Sigmoid colon (tissue), 7 donors: ENCODE measurements around the gene DIPK1C. TPM values are rescaled to one million over a fixed set of nuclear protein-coding genes. Genes with fewer than 3 reads are reported as not detected.

Experiments used
- DNase-seq: peaks from one replicate; pipeline ENCODE4 v3.0.0-alpha.2; 2019
- H3K27ac ChIP-seq, 4 donors: fragments of 200-600 bp; sonication (generic); one replicate each; pipeline ENCODE4 v1.5.1; 2016 to 2019; ENCODE audit warnings: mild to moderate bottlenecking in 1 of 4
- H3K27me3 ChIP-seq, 3 donors: fragments of 200-600 bp; sonication (generic); one replicate each; pipeline ENCODE4 v1.5.1; 2019; ENCODE audit warnings: mild to moderate bottlenecking in 1 of 3
- H3K36me3 ChIP-seq, 4 donors: fragments of 200-600 bp; sonication (generic); one replicate each; pipeline ENCODE4 v1.5.1; 2016 to 2019
- H3K4me1 ChIP-seq, 4 donors: fragments of 200-600 bp; sonication (generic); one replicate each; pipeline ENCODE4 v1.5.1; 2017 to 2019
- H3K4me3 ChIP-seq, 4 donors: fragments of 200-600 bp; sonication (generic); one replicate each; pipeline ENCODE4 v1.5.1; 2017 to 2019; ENCODE audit warnings: mild to moderate bottlenecking in 2 of 4, moderate library complexity in 1 of 4
- H3K9me3 ChIP-seq, 4 donors: fragments of 200-600 bp in 3 of 4; sonication (generic) in 3 of 4; one replicate each; pipeline versions ENCODE4 v1.5.1 to v1.6.1; 2013 to 2019
- CTCF ChIP-seq, 4 experiments: fragments of 450-650 bp in 3 of 4; fragments of 200-600 bp in 1 of 4; IDR thresholded peaks; one replicate each; pipeline ENCODE4 v1.5.1; 2016 to 2019; ENCODE audit warnings: antibody characterized with exemption in 4 of 4, mild to moderate bottlenecking in 3 of 4, moderate library complexity in 2 of 4
- EP300 ChIP-seq, 4 donors: sonication (generic); formaldehyde crosslinking; IDR thresholded peaks; one replicate each; pipeline ENCODE4 v1.6.1; 2017; ENCODE audit warnings: antibody characterized with exemption in 4 of 4
- POLR2A ChIP-seq, 2 donors: fragments of 450-650 bp; IDR thresholded peaks; one replicate each; pipeline ENCODE4 v1.6.1; 2016; ENCODE audit warnings: antibody characterized with exemption in 2 of 2, mild to moderate bottlenecking in 2 of 2, moderate library complexity in 2 of 2
- POLR2AphosphoS5 ChIP-seq, 4 donors: sonication (generic); formaldehyde crosslinking; IDR thresholded peaks; one replicate each; pipeline ENCODE4 v1.6.1; 2017; ENCODE audit warnings: antibody characterized with exemption in 4 of 4
- WGBS, 2 donors: extraction: QIAGEN DNeasy Blood & Tissue Kit; methylation state at CpG; one replicate each; pipeline ENCODE4 v1.1.7; 2013; 5-methylcytosine and 5-hydroxymethylcytosine counted together
- intact Hi-C: fragments of 100-400 bp; cut with DNase I; formaldehyde crosslinking; loops from one replicate; pipeline ENCODE4 v1.15.1; 2023
- polyA plus RNA-seq, 3 donors: library from polyadenylated mRNA; stranded (reverse); fragments of 200-250 nt; gene quantifications; one replicate each; pipeline ENCODE4 v1.2.3, GENCODE V29; 2013
- total RNA-seq, 4 donors: library from RNA; depleted of rRNA; stranded (reverse); fragments of >200 nt; gene quantifications; one replicate each; pipeline ENCODE4 v1.1.0, GENCODE V29; 2016
- donor health status: healthy with polysubstance abuse.
- donor health status: Bipolar disorder and iron deficiency.
- donor health status: healthy.

DIPK1C gene
- total and polyA plus RNA-seq, 7 donors: 0.48 to 1.1 (median 0.95) TPM; not detected in 3

- no peaks in the 10 kb centered on the region for H3K4me1 ChIP-seq
- intact Hi-C loops: no loop called here
- peaks cover 8 to 37% (median 25%) of the 10 kb centered on the region in 3 donors for H3K27me3 ChIP-seq
- DNase-seq: no peak
- 68 to 83% methylated on average over 7 of the region's 7 CpGs for WGBS, 2 donors
- no peaks in the 10 kb centered on the region for H3K36me3 ChIP-seq
- no peak overlapping the region for H3K4me3 ChIP-seq
- H3K9me3 ChIP-seq: no peaks in the 10 kb centered on the region
- TF ChIP-seq EP300 (IDR thresholded peaks at IDR 0.05) (no peak), POLR2AphosphoS5 (IDR thresholded peaks at IDR 0.05) (no peak), CTCF (IDR thresholded peaks at IDR 0.05) (no peak), POLR2A (IDR thresholded peaks at IDR 0.05) (no peak)
- peak overlapping the region in 1 of 4 donors; percentile 14 for H3K27ac ChIP-seq
These were observed 6.5 kb downstream of the DIPK1C start for GRCh38 chr18:74450626-74451025.

GRCh38 chr18:74447404-74448152, 9.5 kb downstream of the DIPK1C start:
- Histone ChIP-seq H3K9me3 (no peaks in the 10 kb centered on the region), H3K4me3 (no peak overlapping the region), H3K36me3 (no peaks in the 10 kb centered on the region), H3K27ac (no peak overlapping the region), H3K4me1 (no peaks in the 10 kb centered on the region), H3K27me3 (peaks cover 0 to 8% (median 0%) of the 10 kb centered on the region in 3 donors)
- intact Hi-C loops: no loop called here
- no peak for DNase-seq
- WGBS, 2 donors: 92 to 93% methylated on average over 16 of the region's 16 CpGs
- TF ChIP-seq POLR2AphosphoS5 (IDR thresholded peaks at IDR 0.05) (no peak), EP300 (IDR thresholded peaks at IDR 0.05) (no peak), POLR2A (IDR thresholded peaks at IDR 0.05) (no peak), CTCF (IDR thresholded peaks at IDR 0.05) (no peak)

- Histone ChIP-seq H3K36me3 (no peaks in the 10 kb centered on the region), H3K4me1 (no peaks in the 10 kb centered on the region), H3K9me3 (no peaks in the 10 kb centered on the region), H3K27me3 (peaks cover 0 to 8% (median 0%) of the 10 kb centered on the region in 3 donors), H3K27ac (no peak overlapping the region), H3K4me3 (no peak overlapping the region)
- 96% methylated on average over 38 of the region's 38 CpGs for WGBS, 2 donors
- TF ChIP-seq POLR2AphosphoS5 (IDR thresholded peaks at IDR 0.05): no peak
- TF ChIP-seq CTCF (IDR thresholded peaks at IDR 0.05): no peak
- TF ChIP-seq EP300 (IDR thresholded peaks at IDR 0.05): no peak
- no peak for TF ChIP-seq POLR2A (IDR thresholded peaks at IDR 0.05)
- DNase-seq: no peak
- intact Hi-C loops: no loop called here
These were observed 10.3 kb downstream of the DIPK1C start for GRCh38 chr18:74446631-74447403.

GRCh38 chr18:74446178-74446577, 10.9 kb downstream of the DIPK1C start:
- no peak for TF ChIP-seq CTCF (IDR thresholded peaks at IDR 0.05)
- TF ChIP-seq EP300 (IDR thresholded peaks at IDR 0.05): no peak
- no peak for TF ChIP-seq POLR2A (IDR thresholded peaks at IDR 0.05)
- TF ChIP-seq POLR2AphosphoS5 (IDR thresholded peaks at IDR 0.05): no peak
- no peaks in the 10 kb centered on the region for H3K9me3 ChIP-seq

More at GRCh38 chr18:74446178-74446577, 10.9 kb downstream of the DIPK1C start:
- DNase-seq: no peak
- intact Hi-C loops: no loop called here
- Histone ChIP-seq H3K4me1 (no peaks in the 10 kb centered on the region), H3K27me3 (peaks cover 0 to 8% (median 0%) of the 10 kb centered on the region in 3 donors), H3K36me3 (no peaks in the 10 kb centered on the region), H3K27ac (no peak overlapping the region), H3K4me3 (no peak overlapping the region)
- WGBS, 2 donors: 86 to 93% methylated on average over 11 of the region's 11 CpGs
